Gastroesophageal sphincter (tissue), 4 donors: ENCODE measurements around the gene TRPV3. TPM values are rescaled to one million over a fixed set of nuclear protein-coding genes. Genes with fewer than 3 reads are reported as not detected.

Source experiments
- ATAC-seq: fragments of 150-250 bp; one replicate; pipeline ENCODE4 v1.9.1; 2016; ENCODE audit warnings: mild to moderate bottlenecking, moderate library complexity
- H3K27ac ChIP-seq, 4 donors: fragments of 200-600 bp; sonication (generic) in 3 of 4; 1 replicate in 3 of 4; 2 replicates in 1 of 4; pipeline ENCODE4 v1.5.1; 2016 to 2019
- H3K27me3 ChIP-seq: fragments of 200-600 bp; sonication (generic); one replicate; pipeline ENCODE4 v1.5.1; 2019
- H3K36me3 ChIP-seq, 2 donors: fragments of 200-600 bp; sonication (generic); one replicate each; pipeline ENCODE4 v1.5.1; 2019; ENCODE audit warnings: control low read depth in 1 of 2
- H3K4me1 ChIP-seq, 3 donors: fragments of 200-600 bp; sonication (generic); 1 replicate in 2 of 3; 2 replicates in 1 of 3; pipeline ENCODE4 v1.5.1; 2016 to 2019; ENCODE audit warnings: control low read depth in 2 of 3
- H3K4me3 ChIP-seq, 2 donors: fragments of 200-600 bp; sonication (generic); one replicate each; pipeline ENCODE4 v1.5.1; 2019; ENCODE audit warnings: mild to moderate bottlenecking in 1 of 2, moderate library complexity in 1 of 2
- H3K9me3 ChIP-seq, 3 donors: fragments of 200-600 bp; sonication (generic); one replicate each; pipeline ENCODE4 v1.5.1; 2017 to 2019; ENCODE audit warnings: control low read depth in 2 of 3
- EP300 ChIP-seq: sonication (generic); formaldehyde crosslinking; IDR thresholded peaks from one replicate; pipeline ENCODE4 v1.6.1; 2017; ENCODE audit warnings: antibody characterized with exemption, mild to moderate bottlenecking
- POLR2A ChIP-seq, 2 donors: fragments of 450-650 bp; IDR thresholded peaks; one replicate each; pipeline ENCODE4 v1.6.1; 2017; ENCODE audit warnings: antibody characterized with exemption in 2 of 2, mild to moderate bottlenecking in 2 of 2, moderate library complexity in 1 of 2
- POLR2AphosphoS5 ChIP-seq: sonication (generic); formaldehyde crosslinking; IDR thresholded peaks from one replicate; pipeline ENCODE4 v1.6.1; 2017; ENCODE audit warnings: antibody characterized with exemption
- WGBS, 2 donors: methylation state at CpG; one replicate each; pipeline ENCODE4 v1.1.5; 2018; ENCODE audit warnings: low coverage in 1 of 2; 5-methylcytosine and 5-hydroxymethylcytosine counted together
- total RNA-seq, 4 donors: library from RNA; depleted of rRNA; stranded (reverse); fragments of >200 nt; gene quantifications; one replicate each; pipeline ENCODE4 v1.1.0, GENCODE V29; 2016
- TF ChIP-seq, protein P1 (sequence below), 4 experiments: fragments of 200-600 bp in 2 of 4; fragments of 450-650 bp in 2 of 4; sonication (generic) in 1 of 4; IDR thresholded peaks; one replicate each; pipeline ENCODE4 v1.5.1; 2017 to 2019; ENCODE audit warnings: antibody characterized with exemption in 4 of 4, mild to moderate bottlenecking in 2 of 4, moderate library complexity in 2 of 4

Gene TRPV3
- total RNA-seq, 4 donors from 2014 or later: 0.31 to 0.82 (median 0.70) TPM

- TF ChIP-seq POLR2AphosphoS5 (no peak), EP300 (no peak), POLR2A (IDR thresholded peaks at IDR 0.05) (no peak)
- TF ChIP-seq, protein P1, sequence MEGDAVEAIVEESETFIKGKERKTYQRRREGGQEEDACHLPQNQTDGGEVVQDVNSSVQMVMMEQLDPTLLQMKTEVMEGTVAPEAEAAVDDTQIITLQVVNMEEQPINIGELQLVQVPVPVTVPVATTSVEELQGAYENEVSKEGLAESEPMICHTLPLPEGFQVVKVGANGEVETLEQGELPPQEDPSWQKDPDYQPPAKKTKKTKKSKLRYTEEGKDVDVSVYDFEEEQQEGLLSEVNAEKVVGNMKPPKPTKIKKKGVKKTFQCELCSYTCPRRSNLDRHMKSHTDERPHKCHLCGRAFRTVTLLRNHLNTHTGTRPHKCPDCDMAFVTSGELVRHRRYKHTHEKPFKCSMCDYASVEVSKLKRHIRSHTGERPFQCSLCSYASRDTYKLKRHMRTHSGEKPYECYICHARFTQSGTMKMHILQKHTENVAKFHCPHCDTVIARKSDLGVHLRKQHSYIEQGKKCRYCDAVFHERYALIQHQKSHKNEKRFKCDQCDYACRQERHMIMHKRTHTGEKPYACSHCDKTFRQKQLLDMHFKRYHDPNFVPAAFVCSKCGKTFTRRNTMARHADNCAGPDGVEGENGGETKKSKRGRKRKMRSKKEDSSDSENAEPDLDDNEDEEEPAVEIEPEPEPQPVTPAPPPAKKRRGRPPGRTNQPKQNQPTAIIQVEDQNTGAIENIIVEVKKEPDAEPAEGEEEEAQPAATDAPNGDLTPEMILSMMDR (IDR thresholded peaks at IDR 0.05): no peak
- no peak for ATAC-seq
- peaks cover 57% of the 10 kb centered on the region for H3K27me3 ChIP-seq
- H3K36me3 ChIP-seq: no peaks in the 10 kb centered on the region
- H3K4me1 ChIP-seq: peaks cover 0 to 7% (median 0%) of the 10 kb centered on the region in 3 donors
- no peak overlapping the region for H3K4me3 ChIP-seq
- WGBS, 2 donors: 80% methylated on average over 6 of the region's 10 CpGs; no CpG with 5 or more reads in 1 of the 2 donors
- no peak overlapping the region for H3K27ac ChIP-seq
- H3K9me3 ChIP-seq: no peaks in the 10 kb centered on the region
Measured at GRCh38 chr17:3555189-3555796, 2.3 kb downstream of the TRPV3 start.

GRCh38 chr17:3554440-3554839 is 3.2 kb downstream of the TRPV3 start:
- Histone ChIP-seq H3K4me3 (no peak overlapping the region), H3K27ac (no peak overlapping the region), H3K27me3 (peaks cover 57% of the 10 kb centered on the region), H3K9me3 (no peaks in the 10 kb centered on the region), H3K36me3 (no peaks in the 10 kb centered on the region), H3K4me1 (peaks cover 0 to 7% (median 0%) of the 10 kb centered on the region in 3 donors)
- TF ChIP-seq POLR2A (IDR thresholded peaks at IDR 0.05): no peak
- TF ChIP-seq EP300: no peak
- TF ChIP-seq POLR2AphosphoS5: no peak
- WGBS, 2 donors: 100% methylated on average over 1 to 2 of the region's 13 CpGs
- no peak for ATAC-seq

DNA sequence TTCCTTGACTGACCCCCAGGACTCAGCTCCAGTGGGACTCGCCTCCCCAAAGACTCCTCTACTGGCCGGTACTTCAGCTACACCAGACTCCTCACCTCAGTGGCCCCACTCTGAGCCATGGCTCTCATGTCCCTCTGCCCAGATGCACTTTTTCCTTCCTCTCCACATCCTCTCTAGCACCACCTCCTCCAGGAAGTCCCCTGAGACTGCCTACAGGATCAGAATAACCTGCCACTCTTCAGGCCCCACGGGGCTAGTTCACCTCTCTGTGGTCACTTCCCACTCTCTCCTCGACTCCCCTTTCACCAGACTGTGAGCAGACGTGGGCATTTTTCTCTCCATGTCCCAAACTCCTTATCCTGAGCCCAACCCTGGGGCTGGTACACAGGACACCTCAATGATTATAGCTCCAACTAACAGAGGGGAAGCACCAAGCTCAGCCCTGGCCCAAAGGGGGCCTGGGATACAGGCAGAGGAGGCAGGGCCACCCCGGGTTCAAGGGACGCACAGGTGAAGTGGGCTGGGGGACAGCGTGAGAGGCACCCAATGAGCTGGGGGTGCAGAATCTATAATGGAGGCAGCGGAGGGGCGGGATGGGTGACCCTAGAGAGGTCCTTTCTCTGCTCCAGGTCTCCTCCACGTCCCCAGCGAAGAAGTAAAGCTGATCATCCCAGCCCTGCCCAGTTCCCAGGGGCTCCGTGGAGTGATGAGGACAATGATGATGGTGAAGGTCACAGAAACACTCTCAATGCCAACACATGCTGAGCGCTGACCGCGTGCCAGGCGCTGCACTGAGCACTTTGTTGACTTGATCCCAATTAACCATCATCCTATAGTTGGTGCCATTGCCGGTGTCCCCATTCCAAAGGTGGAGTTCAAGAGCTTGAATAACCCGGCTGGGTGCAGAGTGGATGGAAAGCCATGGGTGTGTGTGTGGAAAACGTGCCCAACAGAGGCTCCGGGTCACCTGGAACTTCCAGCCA is 3.9 kb downstream of the TRPV3 start:
- WGBS, 2 donors: 58 to 77% methylated on average over 6 to 12 of the region's 21 CpGs
- Histone ChIP-seq H3K4me1 (peaks cover 0 to 5% (median 0%) of the 10 kb centered on the region in 3 donors), H3K27me3 (peaks cover 54% of the 10 kb centered on the region), H3K36me3 (no peaks in the 10 kb centered on the region), H3K27ac (no peak overlapping the region), H3K4me3 (no peak overlapping the region), H3K9me3 (no peaks in the 10 kb centered on the region)
- no peak for ATAC-seq
- no peak for TF ChIP-seq POLR2A (IDR thresholded peaks at IDR 0.05)
- no peak for TF ChIP-seq EP300
- TF ChIP-seq, protein P1 (IDR thresholded peaks at IDR 0.05): no peak
- TF ChIP-seq POLR2AphosphoS5: no peak

DNA sequence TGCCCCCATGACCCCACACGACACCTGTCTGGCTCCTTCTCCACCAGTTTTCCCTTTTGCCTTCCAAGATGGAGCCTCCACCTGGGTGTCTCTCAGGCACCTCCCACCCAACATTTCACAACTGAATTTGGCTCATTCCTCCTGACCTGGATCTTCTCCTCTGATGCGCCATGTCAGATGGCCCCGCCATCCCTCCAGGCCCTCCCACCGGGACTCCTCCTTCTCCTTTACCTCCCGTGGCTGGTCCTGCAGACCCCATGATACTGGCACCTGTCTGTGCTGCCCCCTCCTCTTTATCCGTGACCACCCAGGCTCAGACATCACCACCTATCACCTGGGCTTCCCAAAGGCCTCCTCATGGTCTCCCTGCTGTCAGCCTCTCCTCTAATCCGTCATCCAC is 4.7 kb downstream of the TRPV3 start:
- Histone ChIP-seq H3K27me3 (peaks cover 46% of the 10 kb centered on the region), H3K36me3 (no peaks in the 10 kb centered on the region), H3K4me1 (no peaks in the 10 kb centered on the region), H3K27ac (no peak overlapping the region), H3K9me3 (no peaks in the 10 kb centered on the region), H3K4me3 (no peak overlapping the region)
- ATAC-seq: no peak
- WGBS, 2 donors: 76% methylated on average over 7 of the region's 7 CpGs; no CpG with 5 or more reads in 1 of the 2 donors
- TF ChIP-seq, protein P1 (IDR thresholded peaks at IDR 0.05): no peak
- TF ChIP-seq EP300: no peak
- no peak for TF ChIP-seq POLR2A (IDR thresholded peaks at IDR 0.05)
- no peak for TF ChIP-seq POLR2AphosphoS5

DNA sequence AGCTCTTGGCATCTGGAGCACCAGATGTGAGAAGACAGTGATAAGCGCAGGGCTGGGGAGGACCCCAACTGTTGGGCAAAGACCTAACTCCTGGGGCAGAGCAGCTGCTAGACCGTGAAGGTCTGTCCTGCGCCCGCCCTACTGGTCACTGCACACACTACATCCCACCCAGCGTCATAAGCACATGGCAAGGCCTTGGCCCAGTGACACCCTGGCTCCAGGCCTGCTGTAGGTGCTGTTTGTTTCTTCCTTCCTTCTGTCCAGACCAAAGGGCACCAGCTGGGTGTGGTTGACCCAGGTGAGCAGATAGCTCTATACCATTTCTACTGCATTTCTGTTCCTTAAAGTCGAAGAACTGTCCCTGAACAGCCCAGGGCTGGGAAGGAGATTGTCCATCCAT is 6.4 kb downstream of the TRPV3 start:
- WGBS, 2 donors: 74 to 80% methylated on average over 1 to 5 of the region's 6 CpGs
- no peak overlapping the region for H3K27ac ChIP-seq
- H3K9me3 ChIP-seq: no peaks in the 10 kb centered on the region
- TF ChIP-seq POLR2AphosphoS5: no peak
- TF ChIP-seq POLR2A (IDR thresholded peaks at IDR 0.05): no peak
- TF ChIP-seq, protein P1 (IDR thresholded peaks at IDR 0.05): no peak
- TF ChIP-seq EP300: no peak
- H3K4me1 ChIP-seq: no peaks in the 10 kb centered on the region
- peaks cover 29% of the 10 kb centered on the region for H3K27me3 ChIP-seq
- no peak overlapping the region for H3K4me3 ChIP-seq
- no peak for ATAC-seq
- H3K36me3 ChIP-seq: no peaks in the 10 kb centered on the region
